ENCODE results near the gene PLXNA2.

GRCh38 chr1:208081972-208082371 lies 162.2 kb downstream of the PLXNA2 start:
- TF ChIP-seq POLR2AphosphoS5 (IDR thresholded peaks at IDR 0.05; ENCODE audit: low read depth, low read length) (no peak), POLR2A (IDR thresholded peaks at IDR 0.05; ENCODE audit: low read depth, low read length) (no peak)

Measured in GM12891 (cell line).